B cell (primary cell): ENCODE results near the gene B4GALT5. TPM values are rescaled to one million over a fixed set of nuclear protein-coding genes. Genes with fewer than 3 reads are reported as not detected.

Experiments
- ATAC-seq: fragments of 200-7000 bp; cut with Tn5 transposase; one replicate; pipeline ENCODE4 v1.10.0; 2021; ENCODE audit warnings: low read depth, mild to moderate bottlenecking, moderate number of reproducible peaks, moderate library complexity
- CTCF ChIA-PET: fragments of 350-600 bp; sonication (Branson Sonifier 250); formaldehyde crosslinking; loops from one replicate; lab custom pipeline; 2021; ENCODE audit warnings: antibody characterized with exemption, inconsistent platforms; lab: Charles Lee
- POLR2A ChIA-PET: fragments of 350-600 bp; sonication (Branson Sonifier 250); formaldehyde crosslinking; loops from one replicate; lab custom pipeline; 2021; ENCODE audit warnings: antibody characterized with exemption; lab: Charles Lee
- DNase-seq: peaks from one replicate; pipeline ENCODE4 v3.0.0; 2013
- H2AFZ ChIP-seq: 2 replicates; pipeline ENCODE4 v1.6.1; 2012; ENCODE audit warnings: mild to moderate bottlenecking, low read depth, low read length; ENCODE audit not compliant: insufficient read depth, poor library complexity, severe bottlenecking
- H3K27ac ChIP-seq, 2 donors: 1 replicate in 1 of 2; 2 replicates in 1 of 2; pipeline ENCODE4 v1.5.1; 2012 to 2013; ENCODE audit warnings: low read length in 2 of 2, mild to moderate bottlenecking in 2 of 2, moderate library complexity in 1 of 2
- H3K27me3 ChIP-seq, 4 experiments: fragments of 200-600 bp in 1 of 4; sonication (generic) in 1 of 4; replicated peaks in 1 of 4; 1 replicate in 2 of 4; 2 replicates in 2 of 4; pipeline versions ENCODE4 v1.6.1 to v1.7.0; 2013 to 2016; ENCODE audit warnings: low read length in 3 of 4, mild to moderate bottlenecking in 2 of 4, mixed read lengths in 1 of 4, moderate library complexity in 1 of 4; ENCODE audit not compliant: insufficient read depth in 4 of 4, control insufficient read depth in 3 of 4; ENCODE audit errors: control extremely low read depth in 1 of 4
- H3K36me3 ChIP-seq, 2 experiments: replicated peaks in 1 of 2; 1 replicate in 1 of 2; 2 replicates in 1 of 2; pipeline versions ENCODE4 v1.6.1 to v1.7.1; 2013; ENCODE audit warnings: low read length in 1 of 2; ENCODE audit not compliant: insufficient read depth in 2 of 2, control insufficient read depth in 1 of 2; ENCODE audit errors: control extremely low read depth in 1 of 2, extremely low read depth in 1 of 2
- H3K4me1 ChIP-seq, 2 donors: fragments of 200-600 bp in 1 of 2; sonication (generic) in 1 of 2; 1 replicate in 1 of 2; 2 replicates in 1 of 2; pipeline versions ENCODE4 v1.5.1 to v1.6.1; 2013 to 2017; ENCODE audit warnings: low read length in 2 of 2; ENCODE audit not compliant: control insufficient read depth in 2 of 2, insufficient read depth in 2 of 2
- H3K4me2 ChIP-seq: replicated peaks from 2 replicates; pipeline ENCODE3; 2012; ENCODE audit warnings: mild to moderate bottlenecking, low read depth, low read length; ENCODE audit not compliant: poor library complexity, severe bottlenecking
- H3K4me3 ChIP-seq, 5 experiments: fragments of 200-600 bp in 1 of 5; sonication (generic) in 1 of 5; 1 replicate in 3 of 5; 2 replicates in 2 of 5; pipeline versions ENCODE4 v1.5.1 to v1.7.0; 2011 to 2016; ENCODE audit warnings: low read length in 4 of 5, mild to moderate bottlenecking in 4 of 5, low read depth in 2 of 5, control low read depth in 1 of 5, moderate library complexity in 1 of 5; ENCODE audit not compliant: insufficient read depth in 1 of 5; ENCODE audit errors: control extremely low read depth in 1 of 5, extremely low read depth in 1 of 5
- H3K79me2 ChIP-seq: fragments of 200-600 bp; sonication (generic); one replicate; pipeline ENCODE4 v1.6.0; 2016; ENCODE audit warnings: low read length; ENCODE audit not compliant: control insufficient read depth, insufficient read depth
- H3K9ac ChIP-seq: fragments of 200-600 bp; sonication (generic); 2 replicates; pipeline ENCODE4 v1.6.1; 2017; ENCODE audit warnings: mild to moderate bottlenecking, low read length, moderate library complexity
- H3K9me3 ChIP-seq, 3 donors: one replicate each; pipeline versions ENCODE4 v1.6.1 to v1.7.1; 2013; ENCODE audit warnings: low read length in 2 of 3; ENCODE audit not compliant: control insufficient read depth in 2 of 3, insufficient read depth in 1 of 3; ENCODE audit errors: control extremely low read depth in 1 of 3
- H4K20me1 ChIP-seq: 2 replicates; pipeline ENCODE4 v1.6.0; 2012; ENCODE audit warnings: mild to moderate bottlenecking, low read length; ENCODE audit not compliant: insufficient read depth, control insufficient read depth, poor library complexity, severe bottlenecking
- H3K27ac Mint-ChIP-seq: one replicate; pipeline ENCODE4 v1.8.0; 2021; ENCODE audit warnings: mixed read lengths
- H3K27me3 Mint-ChIP-seq: one replicate; pipeline ENCODE4 v1.8.0; 2021; ENCODE audit warnings: mixed read lengths
- H3K4me1 Mint-ChIP-seq: one replicate; pipeline ENCODE4 v1.8.0; 2021; ENCODE audit warnings: mixed read lengths
- H3K4me3 Mint-ChIP-seq: one replicate; pipeline ENCODE4 v1.8.0; 2021; ENCODE audit warnings: mixed read lengths
- H3K9me3 Mint-ChIP-seq: one replicate; pipeline ENCODE4 v1.8.0; 2022; ENCODE audit warnings: mixed read lengths; ENCODE audit not compliant: insufficient read depth
- CTCF ChIP-seq: fragments of 200-600 bp; IDR thresholded peaks from one replicate; pipeline ENCODE4 v1.8.0; 2022; ENCODE audit warnings: antibody characterized with exemption, mild to moderate bottlenecking
- EZH2 ChIP-seq: IDR thresholded peaks from 2 replicates; pipeline ENCODE4 v1.6.1; 2012; ENCODE audit warnings: borderline replicate concordance, low read depth, mild to moderate bottlenecking, moderate library complexity, low read length; ENCODE audit not compliant: insufficient read depth, poor library complexity, severe bottlenecking
- WGBS: methylation state at CpG from one replicate; pipeline ENCODE4 v1.1.5; 2013; ENCODE audit warnings: missing lambda C conversion rate; ENCODE audit not compliant: insufficient coverage; 5-methylcytosine and 5-hydroxymethylcytosine counted together
- intact Hi-C: fragments of 100-400 bp; cut with micrococcal nuclease; formaldehyde crosslinking; loops from one replicate; pipeline ENCODE4 v1.10.0; 2022
- polyA plus RNA-seq: library from polyadenylated mRNA; depleted of rRNA; stranded (reverse); fragments of >200 nt; gene quantifications from 2 replicates; pipeline ENCODE4 v1.2.3, GENCODE V29; 2012
- total RNA-seq, 2 donors: library from RNA; stranded (reverse); fragments of 120-200 nt in 1 of 2; gene quantifications; 1 replicate in 1 of 2; 2 replicates in 1 of 2; pipeline versions ENCODE4 v1.2.3 to v1.2.4, GENCODE V29; 2013 to 2022

B4GALT5 gene
- total and polyA plus RNA-seq, 2 donors (not counting 1 experiment from before 2014, with no cell fraction given): 3.4 to 7.3 TPM

- Histone ChIP-seq H3K4me3 (no peak overlapping the region), H4K20me1 (no peaks in the 10 kb centered on the region), H3K36me3 (peaks cover 3 to 71% of the 10 kb centered on the region in 2 experiments), H2AFZ (no peak overlapping the region), H3K9me3 (no peaks in the 10 kb centered on the region), H3K27me3 (no peaks in the 10 kb centered on the region), H3K4me1 (no peaks in the 10 kb centered on the region), H3K9ac (no peak overlapping the region), H3K79me2 (no peaks in the 10 kb centered on the region), H3K27ac (no peak overlapping the region), H3K4me2 (no peak overlapping the region)
- no peak overlapping the region for H3K27ac Mint-ChIP-seq
- POLR2A ChIA-PET: no interaction called here
- no peaks in the 10 kb centered on the region for H3K27me3 Mint-ChIP-seq
- no peak for ATAC-seq
- no peaks in the 10 kb centered on the region for H3K9me3 Mint-ChIP-seq
- DNase-seq: no peak
- intact Hi-C loops: no loop called here
- WGBS: 100% methylated on average over 3 of the region's 4 CpGs
- TF ChIP-seq CTCF: no peak
- TF ChIP-seq EZH2: no peak
- no peaks in the 10 kb centered on the region for H3K4me1 Mint-ChIP-seq
- H3K4me3 Mint-ChIP-seq: no peak overlapping the region
- CTCF ChIA-PET: interaction anchor here (0.7 to 2.2 kb wide), 5 partner anchors 15 to 204 kb away, joined by 3 to 6 read pairs (median 4); no protein-coding TSS in a partner anchor
These were observed 70.9 kb downstream of the B4GALT5 start for GRCh38 chr20:49642816-49643215.

DNA sequence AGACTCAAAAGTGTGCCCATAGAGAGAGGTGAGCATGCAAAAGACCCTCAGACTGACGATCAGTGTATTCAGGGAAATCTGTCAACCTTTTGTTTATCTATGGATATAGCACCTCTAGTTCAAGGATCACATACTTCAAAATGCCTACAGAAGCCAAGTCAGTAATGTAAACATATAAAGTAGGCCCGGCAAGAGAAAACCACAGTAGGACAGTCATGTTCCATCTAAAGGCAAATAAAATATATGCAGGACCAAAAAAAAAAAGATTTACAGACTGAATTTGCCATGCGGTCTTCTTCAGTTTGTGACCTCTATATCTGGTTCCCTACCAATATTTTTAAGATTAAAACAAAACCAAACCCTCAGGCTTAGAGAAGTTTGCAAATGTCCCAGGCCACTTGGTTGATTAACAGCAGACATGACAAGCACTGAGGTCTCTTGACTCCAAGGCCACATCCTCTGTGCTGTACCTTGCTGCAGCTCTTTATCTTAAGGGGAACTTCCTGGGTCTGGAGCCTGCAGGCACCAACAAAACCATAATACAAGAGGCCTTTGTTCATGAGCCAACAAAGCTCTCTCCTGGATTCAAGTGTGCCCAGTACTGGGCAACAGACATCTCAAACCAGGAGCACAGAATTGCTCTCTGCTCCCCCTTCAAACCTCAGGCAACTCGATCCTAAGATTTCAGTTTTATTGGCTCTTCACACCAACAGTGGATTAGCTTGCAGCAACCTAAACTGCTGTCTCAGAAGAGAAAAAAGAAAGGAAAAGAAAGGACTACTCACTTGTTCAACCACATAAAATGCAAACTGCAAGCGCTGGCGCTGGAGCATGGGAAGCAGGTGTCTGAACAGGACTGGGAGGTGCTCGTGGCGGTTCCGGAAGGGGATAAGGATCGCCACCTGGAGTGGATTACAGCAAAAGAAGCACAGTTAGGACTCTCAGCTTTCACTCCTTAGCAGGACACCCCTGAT is 71.7 kb downstream of the B4GALT5 start:
- POLR2A ChIA-PET: no interaction called here
- Histone ChIP-seq H3K79me2 (no peaks in the 10 kb centered on the region), H4K20me1 (no peaks in the 10 kb centered on the region), H3K9ac (no peak overlapping the region), H2AFZ (no peak overlapping the region), H3K9me3 (no peaks in the 10 kb centered on the region), H3K4me3 (no peak overlapping the region), H3K36me3 (peaks cover 3 to 66% of the 10 kb centered on the region in 2 experiments), H3K4me2 (no peak overlapping the region), H3K27ac (no peak overlapping the region), H3K4me1 (no peaks in the 10 kb centered on the region), H3K27me3 (no peaks in the 10 kb centered on the region)
- H3K4me3 Mint-ChIP-seq: no peak overlapping the region
- no peak overlapping the region for H3K27ac Mint-ChIP-seq
- DNase-seq (no peak), ATAC-seq (no peak)
- intact Hi-C loops: no loop called here
- H3K27me3 Mint-ChIP-seq: no peaks in the 10 kb centered on the region
- no peak for TF ChIP-seq CTCF
- TF ChIP-seq EZH2: no peak
- no peaks in the 10 kb centered on the region for H3K4me1 Mint-ChIP-seq
- 98% methylated on average over 7 of the region's 10 CpGs for WGBS
- CTCF ChIA-PET: interaction anchor here (1.3 to 2.2 kb wide), 2 partner anchors 31 to 33 kb away, joined by 4 to 6 read pairs; no protein-coding TSS in a partner anchor
- H3K9me3 Mint-ChIP-seq: no peaks in the 10 kb centered on the region
